GM23338 (cell line): ENCODE measurements around the gene ENTPD8.

Experiments
- CTCF ChIP-seq, 2 experiments: fragments of 200-600 bp in 1 of 2; sonication (generic) in 1 of 2; conservative IDR thresholded peaks; 2 replicates each; pipeline versions ENCODE4 v1.5.1 to v1.6.1; 2016 to 2017; ENCODE audit warnings: antibody characterized with exemption in 2 of 2, low read depth in 2 of 2, mild to moderate bottlenecking in 2 of 2, moderate library complexity in 1 of 2
- POLR2AphosphoS5 ChIP-seq: IDR thresholded peaks from 2 replicates; pipeline ENCODE4 v1.6.1; 2016; ENCODE audit warnings: antibody characterized with exemption, low read depth
- REST ChIP-seq: IDR thresholded peaks from one replicate; pipeline ENCODE4 v1.6.1; 2018; ENCODE audit warnings: antibody characterized with exemption; ENCODE audit not compliant: unreplicated experiment

GRCh38 chr9:137478613-137478961, 37.4 kb upstream of the ENTPD8 start:
- TF ChIP-seq REST (no peak), POLR2AphosphoS5 (no peak), CTCF (conservative IDR thresholded peaks at IDR 0.05; ENCODE audit: low read depth in 2 of 2) (no peak)
